Mammary epithelial cell (primary cell): Measurements from ENCODE around the gene SEC61A2.

Experiments used
- EZH2 ChIP-seq: IDR thresholded peaks from 2 replicates; pipeline ENCODE4 v1.6.1; 2012; ENCODE audit warnings: low read length, inconsistent platforms, borderline replicate concordance
- TF ChIP-seq, protein P1 (sequence below), 2 donors: IDR thresholded peaks in 1 of 2; conservative IDR thresholded peaks in 1 of 2; 2 replicates each; pipeline ENCODE4 v1.5.1; 2011 to 2012; ENCODE audit warnings: inconsistent platforms in 2 of 2, low read length in 2 of 2, mild to moderate bottlenecking in 2 of 2, control low read depth in 1 of 2, low read depth in 1 of 2; ENCODE audit not compliant: insufficient read depth in 1 of 2; ENCODE audit errors: extremely low read depth in 1 of 2

DNA sequence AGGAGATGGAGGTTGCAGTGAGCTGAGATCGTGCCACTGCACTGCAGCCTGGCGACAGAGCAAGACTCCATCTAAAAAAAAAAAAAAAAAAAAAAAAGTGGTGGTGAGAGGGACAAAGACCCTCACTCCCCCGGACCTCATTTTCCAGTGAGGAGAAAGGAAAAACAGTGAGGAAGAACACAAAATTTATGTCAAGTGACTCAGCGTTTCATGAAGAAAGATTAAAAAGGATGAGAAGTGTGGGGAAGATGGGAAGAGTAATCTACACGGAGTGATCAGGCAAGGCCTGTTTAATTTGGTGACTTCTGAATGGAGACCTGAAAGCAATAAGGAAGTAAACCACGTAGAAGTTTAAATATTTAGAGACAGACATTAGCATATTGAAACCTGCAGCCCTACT is 59.2 kb downstream of the SEC61A2 start:
- TF ChIP-seq, protein P1, sequence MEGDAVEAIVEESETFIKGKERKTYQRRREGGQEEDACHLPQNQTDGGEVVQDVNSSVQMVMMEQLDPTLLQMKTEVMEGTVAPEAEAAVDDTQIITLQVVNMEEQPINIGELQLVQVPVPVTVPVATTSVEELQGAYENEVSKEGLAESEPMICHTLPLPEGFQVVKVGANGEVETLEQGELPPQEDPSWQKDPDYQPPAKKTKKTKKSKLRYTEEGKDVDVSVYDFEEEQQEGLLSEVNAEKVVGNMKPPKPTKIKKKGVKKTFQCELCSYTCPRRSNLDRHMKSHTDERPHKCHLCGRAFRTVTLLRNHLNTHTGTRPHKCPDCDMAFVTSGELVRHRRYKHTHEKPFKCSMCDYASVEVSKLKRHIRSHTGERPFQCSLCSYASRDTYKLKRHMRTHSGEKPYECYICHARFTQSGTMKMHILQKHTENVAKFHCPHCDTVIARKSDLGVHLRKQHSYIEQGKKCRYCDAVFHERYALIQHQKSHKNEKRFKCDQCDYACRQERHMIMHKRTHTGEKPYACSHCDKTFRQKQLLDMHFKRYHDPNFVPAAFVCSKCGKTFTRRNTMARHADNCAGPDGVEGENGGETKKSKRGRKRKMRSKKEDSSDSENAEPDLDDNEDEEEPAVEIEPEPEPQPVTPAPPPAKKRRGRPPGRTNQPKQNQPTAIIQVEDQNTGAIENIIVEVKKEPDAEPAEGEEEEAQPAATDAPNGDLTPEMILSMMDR (conservative IDR thresholded peaks at IDR 0.05 in 1 of 2, IDR thresholded peaks at IDR 0.05 in 1 of 2; ENCODE audit: extremely low read depth in 1 of 2, insufficient read depth in 1 of 2, low read depth in 1 of 2, low read length in 2 of 2) = no peak
- TF ChIP-seq EZH2 = no peak
